ENCODE measurements around the gene AP2M1. TPM values are rescaled to one million over a fixed set of nuclear protein-coding genes. Genes with fewer than 3 reads are reported as not detected.
"Not testable (repeated sequence)": the region's sequence is repeated elsewhere in the genome, so short reads cannot be mapped to it uniquely, and the experiment has no call there.

The AP2M1 gene
- total RNA-seq, 1 donor from 2014 or later: 297 TPM

DNA sequence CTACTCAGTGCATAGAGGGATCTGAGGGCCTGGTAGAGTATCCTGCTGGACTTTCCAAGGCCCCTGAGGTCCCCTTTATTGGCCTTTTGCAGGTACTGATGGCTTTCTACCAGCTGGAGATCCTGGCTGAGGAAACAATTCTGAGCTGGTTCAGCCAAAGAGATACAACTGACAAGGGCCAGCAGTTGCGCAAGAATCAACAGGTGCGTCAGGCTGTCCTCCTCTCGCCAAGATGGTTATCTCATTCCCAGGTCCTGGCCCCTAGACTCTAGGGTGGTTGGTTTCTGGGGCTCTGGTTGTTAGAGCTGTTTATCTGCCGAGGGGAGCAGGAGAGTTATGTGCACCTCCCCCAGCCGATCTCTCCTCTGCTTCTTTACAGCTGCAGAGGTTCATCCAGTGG lies 30.1 kb upstream of the AP2M1 start:
- peaks cover 5% of the 10 kb centered on the region for H3K36me3 ChIP-seq (ENCODE audit: control insufficient read depth, insufficient read depth, low read length)
- TF ChIP-seq, protein P1, sequence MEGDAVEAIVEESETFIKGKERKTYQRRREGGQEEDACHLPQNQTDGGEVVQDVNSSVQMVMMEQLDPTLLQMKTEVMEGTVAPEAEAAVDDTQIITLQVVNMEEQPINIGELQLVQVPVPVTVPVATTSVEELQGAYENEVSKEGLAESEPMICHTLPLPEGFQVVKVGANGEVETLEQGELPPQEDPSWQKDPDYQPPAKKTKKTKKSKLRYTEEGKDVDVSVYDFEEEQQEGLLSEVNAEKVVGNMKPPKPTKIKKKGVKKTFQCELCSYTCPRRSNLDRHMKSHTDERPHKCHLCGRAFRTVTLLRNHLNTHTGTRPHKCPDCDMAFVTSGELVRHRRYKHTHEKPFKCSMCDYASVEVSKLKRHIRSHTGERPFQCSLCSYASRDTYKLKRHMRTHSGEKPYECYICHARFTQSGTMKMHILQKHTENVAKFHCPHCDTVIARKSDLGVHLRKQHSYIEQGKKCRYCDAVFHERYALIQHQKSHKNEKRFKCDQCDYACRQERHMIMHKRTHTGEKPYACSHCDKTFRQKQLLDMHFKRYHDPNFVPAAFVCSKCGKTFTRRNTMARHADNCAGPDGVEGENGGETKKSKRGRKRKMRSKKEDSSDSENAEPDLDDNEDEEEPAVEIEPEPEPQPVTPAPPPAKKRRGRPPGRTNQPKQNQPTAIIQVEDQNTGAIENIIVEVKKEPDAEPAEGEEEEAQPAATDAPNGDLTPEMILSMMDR (IDR thresholded peaks at IDR 0.05; ENCODE audit: insufficient read depth, low read length, poor library complexity, severe bottlenecking): no peak

DNA sequence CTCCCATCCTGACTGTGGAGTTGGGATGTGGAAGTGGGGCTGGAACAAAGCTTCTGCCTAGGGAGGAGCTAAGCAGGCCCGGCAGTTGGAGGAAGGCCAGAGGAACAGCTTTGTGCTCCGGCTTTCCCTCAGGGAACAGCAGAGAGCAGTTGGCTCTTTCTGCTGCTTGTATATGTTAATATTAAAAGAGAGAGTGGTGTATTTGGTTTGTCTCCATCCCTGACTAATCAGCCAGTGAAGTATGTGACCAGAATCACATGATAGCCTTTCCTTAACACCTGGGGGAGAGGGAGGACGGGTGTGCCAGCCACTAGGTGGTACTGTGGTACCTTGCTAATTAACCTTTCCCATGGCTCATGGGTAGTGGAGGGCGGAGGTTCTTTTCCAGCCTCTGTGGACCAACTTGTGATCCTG lies 29.5 kb upstream of the AP2M1 start:
- TF ChIP-seq, protein P1 (IDR thresholded peaks at IDR 0.05; ENCODE audit: insufficient read depth, low read length, poor library complexity, severe bottlenecking): peak; percentile 73
- Histone ChIP-seq H3K4me3 (ENCODE audit: low read depth, low read length) (no peak overlapping the region), H3K36me3 (ENCODE audit: control insufficient read depth, insufficient read depth, low read length) (peaks cover 5% of the 10 kb centered on the region), H3K27me3 (ENCODE audit: control insufficient read depth, insufficient read depth, low read length) (no peaks in the 10 kb centered on the region)
- DNase-seq (ENCODE audit: low read depth): no peak

More for the DNA sequence above, 30.1 kb upstream of the AP2M1 start:
- H3K27me3 ChIP-seq (ENCODE audit: control insufficient read depth, insufficient read depth, low read length): no peaks in the 10 kb centered on the region
- no peak for DNase-seq (ENCODE audit: low read depth)
- H3K4me3 ChIP-seq (ENCODE audit: low read depth, low read length): no peak overlapping the region

DNA sequence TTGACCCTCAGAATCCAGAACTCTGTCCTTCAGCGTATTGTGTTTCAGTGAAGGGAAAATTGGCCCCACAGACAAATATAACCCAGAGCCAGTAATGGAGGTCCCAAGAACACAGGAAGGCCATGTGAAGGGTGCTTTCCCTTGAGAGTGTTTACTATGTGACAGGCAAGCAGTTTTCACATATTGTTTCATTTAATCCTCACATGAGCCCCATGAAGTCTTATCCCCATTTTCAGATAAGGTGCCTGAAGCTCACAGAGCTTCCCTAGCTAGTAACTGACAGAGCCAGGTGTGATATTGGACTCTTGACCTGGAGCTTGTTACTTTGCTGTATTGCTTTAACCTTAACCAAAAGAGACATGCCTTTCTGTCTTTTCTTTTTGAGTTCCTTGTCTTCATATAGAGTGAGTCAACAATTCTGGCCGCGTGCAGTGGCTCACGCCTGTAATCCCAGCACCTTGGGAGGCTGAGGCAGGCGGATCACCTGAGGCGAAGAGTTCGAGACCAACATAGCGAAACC lies 28.8 kb upstream of the AP2M1 start:
- Histone ChIP-seq H3K4me3 (ENCODE audit: low read depth, low read length) (no peak overlapping the region), H3K36me3 (ENCODE audit: control insufficient read depth, insufficient read depth, low read length) (peaks cover 5% of the 10 kb centered on the region), H3K27me3 (ENCODE audit: control insufficient read depth, insufficient read depth, low read length) (no peaks in the 10 kb centered on the region)
- TF ChIP-seq, protein P1 (IDR thresholded peaks at IDR 0.05; ENCODE audit: insufficient read depth, low read length, poor library complexity, severe bottlenecking): no peak
- no peak for DNase-seq (ENCODE audit: low read depth)

DNA sequence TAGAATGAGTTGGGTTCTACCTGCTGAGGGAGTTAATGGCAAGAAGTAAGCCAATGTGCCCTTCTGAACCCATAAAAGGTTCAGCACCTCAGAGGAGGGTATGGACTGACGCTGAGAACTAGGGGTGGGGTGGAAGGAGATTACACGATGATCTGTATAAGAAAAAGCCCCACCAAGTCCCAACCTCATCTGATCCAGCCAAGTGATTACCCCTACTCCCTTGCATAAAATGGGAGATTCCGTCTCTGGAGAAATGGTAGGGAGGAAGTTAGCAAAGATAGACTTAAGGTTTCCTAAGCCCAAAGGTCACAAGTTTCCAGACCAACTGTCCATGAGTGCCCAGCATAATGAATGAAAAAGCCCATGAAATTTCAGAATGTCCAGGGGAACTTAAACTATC lies 26.6 kb upstream of the AP2M1 start:
- Histone ChIP-seq H3K4me3 (ENCODE audit: low read depth, low read length) (no peak overlapping the region), H3K27me3 (ENCODE audit: control insufficient read depth, insufficient read depth, low read length) (no peaks in the 10 kb centered on the region), H3K36me3 (ENCODE audit: control insufficient read depth, insufficient read depth, low read length) (peaks cover 1% of the 10 kb centered on the region)
- TF ChIP-seq, protein P1 (IDR thresholded peaks at IDR 0.05; ENCODE audit: insufficient read depth, low read length, poor library complexity, severe bottlenecking): no peak
- DNase-seq (ENCODE audit: low read depth): no peak

DNA sequence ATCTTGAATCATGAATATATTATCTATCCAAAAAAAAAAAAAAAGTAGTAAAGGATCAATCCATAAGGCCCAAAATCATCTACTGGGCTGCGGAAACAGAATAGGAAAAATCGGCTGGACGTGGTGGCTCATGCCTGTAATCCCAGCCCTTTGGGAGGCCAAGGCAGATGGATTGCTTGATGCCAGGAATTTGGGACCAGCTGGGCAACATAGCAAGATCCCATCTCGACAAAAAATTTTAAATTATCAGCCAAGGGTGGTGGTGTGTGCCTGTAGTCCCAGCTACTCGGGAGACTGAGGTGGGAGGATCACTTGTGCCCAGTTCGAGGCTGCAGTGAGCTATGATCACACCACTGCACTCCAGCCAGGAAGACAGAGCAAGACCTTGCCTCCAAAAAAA lies 25.5 kb upstream of the AP2M1 start:
- Histone ChIP-seq H3K4me3 (ENCODE audit: low read depth, low read length) (no peak overlapping the region), H3K36me3 (ENCODE audit: control insufficient read depth, insufficient read depth, low read length) (no peaks in the 10 kb centered on the region), H3K27me3 (ENCODE audit: control insufficient read depth, insufficient read depth, low read length) (no peaks in the 10 kb centered on the region)
- DNase-seq (ENCODE audit: low read depth): no peak
- TF ChIP-seq, protein P1 (IDR thresholded peaks at IDR 0.05; ENCODE audit: insufficient read depth, low read length, poor library complexity, severe bottlenecking): no peak

DNA sequence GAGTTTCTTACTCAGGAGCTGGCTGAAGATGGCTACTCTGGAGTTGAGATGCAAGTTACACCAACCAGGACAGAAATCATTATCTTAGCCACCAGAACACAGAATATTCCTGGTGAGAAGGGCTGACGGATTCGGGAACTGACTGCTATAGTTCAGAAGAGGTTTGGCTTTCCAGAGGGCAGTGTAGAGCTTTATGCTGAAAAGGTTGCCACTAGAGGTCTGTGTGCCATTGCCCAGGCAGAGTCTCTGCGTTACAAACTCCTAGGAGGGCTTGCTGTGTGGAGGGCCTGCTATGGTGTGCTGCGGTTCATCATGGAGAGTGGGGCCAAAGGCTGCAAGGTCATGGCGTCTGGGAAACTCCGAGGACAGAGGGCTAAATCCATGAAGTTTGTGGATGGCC lies 24.9 kb upstream of the AP2M1 start:
- not testable (repeated sequence) for H3K27me3 ChIP-seq (ENCODE audit: control insufficient read depth, insufficient read depth, low read length); H3K36me3 ChIP-seq (ENCODE audit: control insufficient read depth, insufficient read depth, low read length); DNase-seq (ENCODE audit: low read depth); H3K4me3 ChIP-seq (ENCODE audit: low read depth, low read length)
- TF ChIP-seq, protein P1 (IDR thresholded peaks at IDR 0.05; ENCODE audit: insufficient read depth, low read length, poor library complexity, severe bottlenecking): peak; percentile 36

Measured in kidney epithelial cell (primary cell).